HTR-8/SVneo (cell line): ENCODE results near the gene AIG1.
"Not testable (repeated sequence)": the region's sequence is repeated elsewhere in the genome, so short reads cannot be mapped to it uniquely, and the experiment has no call there.

ENCODE experiments used
- DNase-seq: peaks from one replicate; pipeline ENCODE4 v3.0.0; 2011; ENCODE audit warnings: low spot score, mixed read lengths; ENCODE audit not compliant: insufficient read length
- FAIRE-seq: peaks from 2 replicates; lab custom pipeline; 2011; peaks lifted over from hg19 to GRCh38; lab: Jason Lieb, UNC

The AIG1 gene

DNA sequence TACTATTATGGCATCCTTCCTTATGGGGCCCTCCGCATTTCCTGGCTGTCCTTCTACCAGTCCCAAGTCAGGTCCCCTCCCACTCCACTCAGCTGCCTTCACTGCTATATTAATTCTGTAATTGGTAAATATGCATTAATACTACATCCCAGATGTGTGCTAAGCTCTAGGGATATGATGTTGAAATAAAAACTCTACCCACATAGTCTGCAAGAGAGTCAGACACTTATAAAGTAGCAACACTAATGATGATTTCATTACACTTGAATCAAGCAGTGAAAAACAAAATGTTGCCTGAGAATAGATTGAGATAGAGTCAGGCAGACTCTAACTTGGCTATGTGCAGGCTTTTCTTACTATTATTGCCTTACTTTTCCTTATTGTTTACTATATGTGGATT, 62.4 kb downstream of the AIG1 start:
- FAIRE-seq (no peak), DNase-seq (no peak)

DNA sequence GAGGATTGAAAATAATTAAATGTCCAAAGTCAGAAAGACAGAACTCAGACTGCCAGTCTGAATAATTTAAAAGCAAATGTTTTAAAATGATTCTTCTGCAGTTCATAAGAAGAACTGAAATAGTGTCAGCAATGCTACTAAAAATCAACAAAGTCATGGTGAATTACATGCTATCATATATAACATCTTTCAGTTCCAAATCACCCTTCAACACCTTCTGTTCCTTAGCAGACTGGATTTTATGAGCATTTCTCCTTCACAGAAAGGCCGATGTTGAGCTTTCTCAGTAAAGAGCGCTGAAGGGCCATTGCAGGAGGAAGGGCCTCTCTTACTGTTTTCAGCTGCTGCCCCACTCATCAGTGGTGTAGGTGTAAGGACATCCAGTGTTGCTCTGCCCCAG, 63.3 kb downstream of the AIG1 start:
- DNase-seq = no peak
- FAIRE-seq = no peak

- DNase-seq (no peak), FAIRE-seq (no peak)
Observed at GRCh38 chr6:143125455-143125854, 64.8 kb downstream of the AIG1 start.

DNA sequence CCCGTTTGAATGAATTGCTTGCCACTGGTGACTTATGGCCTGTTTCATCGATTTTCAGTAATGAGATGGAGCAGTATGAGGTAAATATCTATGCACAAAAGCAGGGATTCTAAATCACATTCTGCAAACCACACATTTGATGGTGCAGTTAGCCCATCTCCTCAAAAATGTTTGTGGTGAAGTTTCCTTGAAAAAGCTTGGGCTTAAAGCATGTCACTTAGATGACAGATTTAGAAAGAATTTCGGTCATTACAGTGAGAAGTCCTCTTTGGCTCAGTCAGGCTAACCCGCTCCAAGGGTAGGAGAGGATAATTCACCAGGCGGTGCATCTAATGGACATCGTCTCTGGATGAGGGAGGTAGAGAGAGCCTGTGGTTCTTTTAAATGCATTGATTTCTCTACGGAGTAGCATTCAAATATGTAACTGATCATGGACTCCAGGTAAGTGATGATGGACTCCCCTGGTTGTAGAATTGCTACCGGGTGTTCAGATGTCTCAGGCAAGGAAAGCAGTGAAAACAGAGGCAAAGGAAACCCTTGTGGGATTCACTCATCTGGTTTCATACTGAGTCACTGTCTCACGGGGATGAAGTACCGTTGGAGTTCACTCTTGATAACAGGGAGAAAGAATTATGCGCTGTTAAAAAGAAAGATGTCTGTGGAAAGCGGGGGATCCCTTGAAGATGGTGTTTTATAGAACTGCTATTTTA, 65.3 kb downstream of the AIG1 start:
- FAIRE-seq = no peak
- DNase-seq = no peak

GRCh38 chr6:143126574-143126941, 65.9 kb downstream of the AIG1 start:
- DNase-seq (no peak), FAIRE-seq (no peak)

- no peak for FAIRE-seq
- no peak for DNase-seq
Observed at GRCh38 chr6:143127941-143128680, 67.4 kb downstream of the AIG1 start.

- FAIRE-seq (no peak), DNase-seq (no peak)
Observed at GRCh38 chr6:143128681-143129015, 68.0 kb downstream of the AIG1 start.

- DNase-seq (no peak), FAIRE-seq (no peak)
Observed at GRCh38 chr6:143130928-143131327, 70.2 kb downstream of the AIG1 start.

DNA sequence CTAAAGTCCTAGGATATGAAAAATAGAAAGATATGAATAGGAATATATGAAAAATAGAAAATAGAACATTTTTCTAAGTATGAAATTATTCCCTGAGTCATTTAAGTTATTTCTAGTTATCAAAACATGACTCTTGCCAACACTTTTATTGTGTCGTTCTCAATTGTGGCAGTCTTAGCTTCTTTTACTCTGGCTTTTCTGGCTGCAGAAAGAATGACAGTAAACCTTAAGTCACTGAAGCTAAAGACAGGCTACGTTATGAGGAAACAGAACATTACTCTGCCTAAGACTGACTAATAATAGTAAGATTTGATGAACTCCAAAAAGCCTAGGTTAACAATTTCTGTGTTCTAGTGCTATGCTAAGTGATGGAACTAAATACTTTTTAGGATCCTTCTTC, 74.6 kb downstream of the AIG1 start:
- DNase-seq (no peak), FAIRE-seq (no peak)

GRCh38 chr6:143135797-143136561, 75.3 kb downstream of the AIG1 start:
- FAIRE-seq (no peak), DNase-seq (no peak)

DNA sequence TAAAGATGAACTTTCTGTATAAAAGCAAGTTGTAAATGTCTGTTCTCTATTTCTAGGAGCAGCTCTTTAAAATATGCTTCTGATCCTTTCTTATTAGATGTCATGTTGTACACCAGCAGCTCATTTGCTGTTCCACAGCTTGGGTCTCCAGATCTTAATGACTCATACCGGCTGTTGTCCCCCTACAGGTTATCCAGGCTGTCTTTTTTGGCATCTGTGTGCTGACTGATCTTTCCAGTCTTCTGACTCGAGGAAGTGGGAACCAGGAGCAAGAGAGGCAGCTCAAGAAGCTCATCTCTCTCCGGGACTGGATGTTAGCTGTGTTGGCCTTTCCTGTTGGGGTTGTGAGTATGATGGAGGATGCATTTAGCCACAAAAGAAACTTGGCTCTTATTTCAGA, 76.0 kb downstream of the AIG1 start:
- no peak for FAIRE-seq
- no peak for DNase-seq

- FAIRE-seq = no peak
- DNase-seq = no peak
Observed at GRCh38 chr6:143139239-143139784, 78.6 kb downstream of the AIG1 start.

- FAIRE-seq, DNase-seq: not testable (repeated sequence)
Observed at GRCh38 chr6:143139884-143140283, 79.2 kb downstream of the AIG1 start.

DNA sequence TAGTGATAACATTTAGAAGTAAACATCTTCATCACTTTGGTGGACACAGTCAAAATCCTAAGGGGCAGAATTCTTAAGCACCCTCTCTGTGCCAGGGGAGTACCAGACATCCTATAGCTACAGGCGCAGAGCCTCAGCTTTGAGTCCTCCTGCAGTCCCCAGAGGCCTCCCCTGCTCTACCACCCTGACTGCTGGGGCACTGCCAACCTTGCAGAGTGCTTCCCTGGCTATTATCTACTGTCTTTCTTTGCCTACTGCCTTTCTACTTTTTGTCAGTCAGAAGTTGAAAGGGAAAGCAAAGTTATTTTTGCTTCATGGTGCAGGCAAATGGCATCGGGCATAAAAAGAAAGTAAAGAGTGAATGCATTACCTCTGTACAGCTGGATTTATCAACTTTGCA, 80.1 kb downstream of the AIG1 start:
- DNase-seq (no peak), FAIRE-seq (no peak)

GRCh38 chr6:143141442-143141841, 80.8 kb downstream of the AIG1 start:
- FAIRE-seq = no peak
- DNase-seq = no peak

DNA sequence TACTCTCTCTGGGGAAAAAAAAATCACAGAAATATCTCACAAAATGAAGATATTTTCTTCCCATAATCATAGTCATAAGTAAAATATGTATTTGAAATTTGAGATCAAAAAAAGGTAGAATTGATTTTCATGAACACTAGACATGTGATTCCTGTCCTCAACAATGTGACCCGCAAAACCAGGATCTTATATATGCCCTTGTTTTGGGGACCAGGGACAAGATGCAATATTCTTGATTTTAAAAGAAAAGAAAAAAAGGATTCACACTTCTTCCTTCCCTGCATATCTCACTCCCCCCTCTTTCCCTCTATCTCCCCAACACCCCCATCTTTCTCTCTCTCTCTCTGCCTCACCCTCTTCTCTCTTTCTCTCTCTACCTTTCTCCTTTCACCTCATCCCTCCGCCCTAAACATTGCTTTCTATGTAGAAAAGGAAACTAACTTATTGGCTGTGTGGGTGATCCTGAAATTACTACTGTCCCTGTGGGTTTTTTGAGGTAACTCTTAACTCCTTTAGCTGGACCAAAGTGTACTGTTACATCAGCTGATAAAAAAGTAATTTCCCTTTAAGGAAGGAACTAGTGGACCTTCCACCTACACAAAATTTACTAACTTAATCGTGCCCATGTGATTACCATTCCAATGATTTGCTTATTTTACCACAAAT, 85.6 kb downstream of the AIG1 start:
- DNase-seq (no peak), FAIRE-seq (no peak)

- FAIRE-seq = no peak
- no peak for DNase-seq
Observed at GRCh38 chr6:143149771-143150170, 89.1 kb downstream of the AIG1 start.

DNA sequence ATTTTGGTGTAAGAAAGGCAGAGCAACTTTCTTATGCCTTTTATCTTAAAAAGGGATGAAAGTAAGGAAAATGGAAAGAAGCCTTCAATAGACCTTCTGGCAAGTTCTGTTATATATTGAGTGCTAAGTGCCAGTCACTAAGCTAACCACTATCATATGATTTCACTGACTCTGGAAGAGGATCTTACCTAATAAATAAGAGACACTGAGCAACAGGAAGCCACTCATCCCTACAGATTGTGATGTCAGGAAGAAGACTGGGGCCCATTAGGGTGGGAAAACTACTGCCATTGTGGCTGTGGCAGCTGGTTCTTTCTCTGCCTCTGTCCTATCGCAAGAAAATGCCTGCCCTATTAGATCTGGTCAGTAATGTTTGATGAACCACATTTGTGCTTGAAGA, 89.6 kb downstream of the AIG1 start:
- DNase-seq = no peak
- no peak for FAIRE-seq

GRCh38 chr6:143151381-143151780, 90.7 kb downstream of the AIG1 start:
- no peak for FAIRE-seq

GRCh38 chr6:143155681-143156080, 95.0 kb downstream of the AIG1 start:
- DNase-seq (no peak), FAIRE-seq (no peak)

More at GRCh38 chr6:143151381-143151780, 90.7 kb downstream of the AIG1 start:
- no peak for DNase-seq
